Muscle of leg (tissue), 11 donors: ENCODE results near the gene MGAT5. TPM values are rescaled to one million over a fixed set of nuclear protein-coding genes. Genes with fewer than 3 reads are reported as not detected.
A peak's percentile ranks its signal among the peaks of the same experiment; 100 is the strongest.

Experiments used
- DNase-seq: peaks from one replicate; pipeline ENCODE4 v3.0.0; 2013
- H3K27ac ChIP-seq: one replicate; pipeline ENCODE4 v1.5.1; 2013; ENCODE audit warnings: mild to moderate bottlenecking, low read length, control low read depth
- H3K27me3 ChIP-seq: one replicate; pipeline ENCODE4 v1.6.1; 2013; ENCODE audit warnings: low read length; ENCODE audit not compliant: control insufficient read depth, insufficient read depth
- H3K36me3 ChIP-seq: one replicate; pipeline ENCODE4 v1.6.1; 2013; ENCODE audit warnings: low read length; ENCODE audit not compliant: control insufficient read depth, insufficient read depth
- H3K4me1 ChIP-seq: one replicate; pipeline ENCODE4 v1.6.1; 2013; ENCODE audit warnings: low read length; ENCODE audit not compliant: control insufficient read depth, insufficient read depth
- H3K4me3 ChIP-seq: one replicate; pipeline ENCODE4 v1.5.1; 2013; ENCODE audit warnings: low read length, control low read depth
- H3K9me3 ChIP-seq: replicated peaks from 2 replicates; pipeline ENCODE4 v1.6.1; 2013; ENCODE audit warnings: low read depth, low read length; ENCODE audit not compliant: control insufficient read depth
- WGBS: methylation state at CpG from one replicate; pipeline ENCODE4 v1.1.5; 2013; ENCODE audit warnings: missing lambda C conversion rate; ENCODE audit not compliant: insufficient coverage; 5-methylcytosine and 5-hydroxymethylcytosine counted together
- polyA plus RNA-seq, 8 donors: library from polyadenylated mRNA; unstranded; fragments of 120-200 nt; gene quantifications; one replicate each; pipeline versions ENCODE4 v1.2.1 to v1.2.3, GENCODE V29; 2013; ENCODE audit warnings: inconsistent platforms in 1 of 8, low replicate concordance in 1 of 8; ENCODE audit not compliant: insufficient read length in 8 of 8, insufficient read depth in 1 of 8
- total RNA-seq: library from RNA; stranded (reverse); fragments of 120-200 nt; gene quantifications from one replicate; pipeline ENCODE4 v1.2.4, GENCODE V29; 2013

MGAT5 gene
- total and polyA plus RNA-seq, 9 donors, result 14.5 to 29.7 (median 23.8) TPM

DNA sequence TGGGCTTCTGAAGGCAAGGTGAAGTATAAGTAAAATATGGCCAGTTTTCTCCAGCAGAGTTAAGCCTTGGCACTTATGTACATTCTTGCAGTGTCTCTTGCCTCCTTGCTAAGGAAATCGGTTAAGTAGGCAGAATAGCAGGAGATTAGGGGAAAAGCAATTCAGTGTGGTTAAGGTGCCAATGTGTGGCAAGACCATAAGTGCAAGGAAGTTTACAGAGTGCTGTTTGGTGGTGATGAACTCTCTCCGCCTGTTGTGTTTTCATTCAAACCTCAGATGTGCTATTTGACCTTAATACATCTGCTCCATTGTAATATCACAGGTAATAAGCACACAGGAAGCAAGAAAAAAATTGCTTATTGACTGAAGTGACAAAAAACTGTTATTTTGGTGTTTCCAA is 156.1 kb downstream of the MGAT5 start:
- no peak for DNase-seq
- no peaks in the 10 kb centered on the region for H3K27me3 ChIP-seq
- H3K9me3 ChIP-seq, result no peaks in the 10 kb centered on the region
- H3K27ac ChIP-seq, result no peak overlapping the region
- no peak overlapping the region for H3K4me3 ChIP-seq
- 60% methylated on average over 1 of the region's 2 CpGs for WGBS
- peaks cover 25% of the 10 kb centered on the region for H3K4me1 ChIP-seq
- peaks cover 12% of the 10 kb centered on the region for H3K36me3 ChIP-seq

- peak overlapping the region; percentile 68 for H3K27ac ChIP-seq
- H3K9me3 ChIP-seq, result no peaks in the 10 kb centered on the region
- H3K27me3 ChIP-seq, result no peaks in the 10 kb centered on the region
- H3K4me3 ChIP-seq, result no peak overlapping the region
- peak; percentile 35 for DNase-seq
- H3K36me3 ChIP-seq, result peaks cover 12% of the 10 kb centered on the region
- 80% methylated on average over 1 of the region's 5 CpGs for WGBS
- peaks cover 20% of the 10 kb centered on the region for H3K4me1 ChIP-seq
Measured at GRCh38 chr2:134410831-134411231, 157.0 kb downstream of the MGAT5 start.

GRCh38 chr2:134411279-134411827 is 157.5 kb downstream of the MGAT5 start:
- H3K36me3 ChIP-seq, result peaks cover 8% of the 10 kb centered on the region
- peaks cover 17% of the 10 kb centered on the region for H3K4me1 ChIP-seq
- WGBS, result 72% methylated on average over 3 of the region's 6 CpGs
- H3K4me3 ChIP-seq, result no peak overlapping the region
- H3K27me3 ChIP-seq, result no peaks in the 10 kb centered on the region
- peak; percentile 41 for DNase-seq
- H3K9me3 ChIP-seq, result no peaks in the 10 kb centered on the region
- peak overlapping the region; percentile 68 for H3K27ac ChIP-seq

DNA sequence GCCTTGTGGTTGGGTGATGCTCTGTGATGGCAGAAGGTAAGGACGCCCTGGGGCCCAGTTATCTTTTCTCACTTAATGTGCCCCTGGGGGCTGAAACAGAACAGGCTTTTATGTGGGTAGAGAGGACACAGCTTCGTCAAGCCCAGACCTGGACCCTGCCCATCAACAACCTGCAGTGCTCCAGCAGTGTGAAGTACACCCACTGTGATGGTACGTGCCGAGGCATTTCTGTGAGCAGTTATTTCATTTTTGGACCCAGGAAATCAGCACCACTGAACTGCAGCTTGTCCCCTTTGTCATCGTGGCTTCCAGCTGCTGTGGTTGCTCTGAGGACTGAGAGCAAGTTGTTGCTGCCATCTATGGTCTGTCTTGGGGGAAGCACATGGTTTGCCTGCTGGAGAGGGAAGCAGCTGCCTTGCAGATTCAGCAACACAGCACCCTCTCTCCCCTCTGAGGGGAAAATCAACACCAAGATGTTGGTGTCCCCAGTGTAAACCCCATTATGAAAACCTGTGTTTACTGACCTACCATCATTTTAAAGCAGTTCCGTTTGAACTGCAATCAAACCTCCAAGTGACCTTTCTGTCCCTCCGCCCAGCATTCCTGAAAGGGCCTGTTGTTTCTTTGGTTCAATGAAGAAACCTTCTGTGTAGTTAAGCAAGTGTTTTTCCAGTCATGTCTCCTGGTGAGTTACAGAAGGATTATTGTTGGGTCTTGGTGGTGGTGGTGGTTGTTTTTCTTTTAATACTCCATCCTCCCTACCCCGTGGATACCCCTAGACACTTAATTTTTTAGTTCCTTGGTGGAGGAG is 158.2 kb downstream of the MGAT5 start:
- no peak overlapping the region for H3K4me3 ChIP-seq

GRCh38 chr2:134412639-134412999 is 158.7 kb downstream of the MGAT5 start:
- DNase-seq, result no peak
- 93% methylated on average over 5 of the region's 8 CpGs for WGBS
- no peaks in the 10 kb centered on the region for H3K9me3 ChIP-seq
- no peak overlapping the region for H3K4me3 ChIP-seq
- no peak overlapping the region for H3K27ac ChIP-seq
- peaks cover 6% of the 10 kb centered on the region for H3K36me3 ChIP-seq
- no peaks in the 10 kb centered on the region for H3K27me3 ChIP-seq
- H3K4me1 ChIP-seq, result peaks cover 17% of the 10 kb centered on the region

More for the DNA sequence above, 158.2 kb downstream of the MGAT5 start:
- Histone ChIP-seq H3K9me3 (no peaks in the 10 kb centered on the region), H3K27ac (peak overlapping the region; percentile 68), H3K4me1 (peaks cover 17% of the 10 kb centered on the region), H3K27me3 (no peaks in the 10 kb centered on the region), H3K36me3 (peaks cover 8% of the 10 kb centered on the region)
- WGBS, result 32% methylated on average over 3 of the region's 8 CpGs
- peak; percentile 95 for DNase-seq

GRCh38 chr2:134413430-134413829 is 159.6 kb downstream of the MGAT5 start:
- H3K36me3 ChIP-seq, result peaks cover 6% of the 10 kb centered on the region
- peaks cover 17% of the 10 kb centered on the region for H3K4me1 ChIP-seq
- no peaks in the 10 kb centered on the region for H3K9me3 ChIP-seq
- no peaks in the 10 kb centered on the region for H3K27me3 ChIP-seq
- H3K27ac ChIP-seq, result no peak overlapping the region
- no CpG with 5 or more reads among the region's 1 CpG for WGBS
- no peak for DNase-seq
- no peak overlapping the region for H3K4me3 ChIP-seq

GRCh38 chr2:134413912-134414311 is 160.0 kb downstream of the MGAT5 start:
- H3K4me3 ChIP-seq, result no peak overlapping the region
- no peaks in the 10 kb centered on the region for H3K27me3 ChIP-seq
- H3K36me3 ChIP-seq, result peaks cover 6% of the 10 kb centered on the region
- no peaks in the 10 kb centered on the region for H3K9me3 ChIP-seq
- DNase-seq, result no peak
- 90% methylated on average over 1 of the region's 2 CpGs for WGBS
- H3K4me1 ChIP-seq, result peaks cover 17% of the 10 kb centered on the region
- H3K27ac ChIP-seq, result no peak overlapping the region

DNA sequence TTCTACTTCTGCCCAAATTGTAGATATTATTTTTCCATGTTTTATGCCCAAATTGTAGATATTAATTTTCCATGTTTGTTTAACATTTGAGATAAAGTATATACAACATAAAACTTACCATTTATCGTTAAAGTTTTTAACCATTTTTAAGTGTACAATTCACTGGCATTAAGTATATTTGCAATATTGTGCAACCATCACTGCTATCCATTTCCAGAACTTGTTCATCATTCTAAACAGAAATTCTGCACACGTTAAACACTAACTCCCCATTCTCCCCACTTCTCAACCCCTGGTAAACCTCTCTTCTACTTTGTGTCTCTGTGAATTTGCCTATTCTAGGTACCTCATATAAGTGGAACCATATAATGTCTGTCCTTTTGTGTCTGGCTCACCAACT is 162.1 kb downstream of the MGAT5 start:
- H3K27ac ChIP-seq, result no peak overlapping the region
- no peak overlapping the region for H3K4me3 ChIP-seq
- 83% methylated on average over 1 of the region's 2 CpGs for WGBS
- no peak for DNase-seq
- H3K9me3 ChIP-seq, result no peaks in the 10 kb centered on the region
- H3K4me1 ChIP-seq, result peaks cover 18% of the 10 kb centered on the region
- H3K27me3 ChIP-seq, result no peaks in the 10 kb centered on the region
- peaks cover 6% of the 10 kb centered on the region for H3K36me3 ChIP-seq

GRCh38 chr2:134416637-134417036 is 162.8 kb downstream of the MGAT5 start:
- Histone ChIP-seq H3K9me3 (no peaks in the 10 kb centered on the region), H3K27me3 (no peaks in the 10 kb centered on the region), H3K4me1 (peaks cover 12% of the 10 kb centered on the region), H3K27ac (no peak overlapping the region), H3K36me3 (peaks cover 6% of the 10 kb centered on the region), H3K4me3 (no peak overlapping the region)
- no CpG with 5 or more reads among the region's 1 CpG for WGBS
- no peak for DNase-seq

GRCh38 chr2:134417968-134418582 is 164.2 kb downstream of the MGAT5 start:
- no peak for DNase-seq
- no peak overlapping the region for H3K27ac ChIP-seq
- H3K4me3 ChIP-seq, result no peak overlapping the region
- no peaks in the 10 kb centered on the region for H3K27me3 ChIP-seq
- peaks cover 5% of the 10 kb centered on the region for H3K4me1 ChIP-seq
- WGBS, result 86% methylated on average over 1 of the region's 5 CpGs
- peaks cover 7% of the 10 kb centered on the region for H3K36me3 ChIP-seq
- H3K9me3 ChIP-seq, result no peaks in the 10 kb centered on the region
